ENCODE measurements around the gene EIF4EBP2. TPM values are rescaled to one million over a fixed set of nuclear protein-coding genes. Genes with fewer than 3 reads are reported as not detected.

Gene EIF4EBP2
- polyA plus RNA-seq, 1 of the 3 experiments (the other 2 are of a cell fraction), result 9.9 TPM

GRCh38 chr10:70424320-70424719 lies 20.4 kb downstream of the EIF4EBP2 start:
- no peaks in the 10 kb centered on the region for H3K9me2 ChIP-seq
- H3K36me3 ChIP-seq (replicated peaks in 1 of 2; ENCODE audit: control insufficient read depth in 1 of 2, insufficient read depth in 2 of 2, low read length in 1 of 2), result peaks cover 55 to 91% of the 10 kb centered on the region in 2 experiments
- H4K20me1 ChIP-seq (ENCODE audit: insufficient read depth), result peaks cover 4% of the 10 kb centered on the region; the same call in 1 of the 2 replicates
- no peaks in the 10 kb centered on the region for H3K79me2 ChIP-seq (ENCODE audit: insufficient read depth)
- no peaks in the 10 kb centered on the region for H3F3A ChIP-seq (replicated peaks; ENCODE audit: insufficient read depth)
- TF ChIP-seq REST (IDR thresholded peaks at IDR 0.05; ENCODE audit: low read depth, low read length) (no peak), NRF1 (IDR thresholded peaks at IDR 0.05; ENCODE audit: low read depth, low read length) (no peak), POLR2AphosphoS5 (IDR thresholded peaks at IDR 0.05; ENCODE audit: low read depth, low read length) (no peak), YY1 (IDR thresholded peaks at IDR 0.05; ENCODE audit: low read depth) (no peak), TAF1 (IDR thresholded peaks at IDR 0.05; ENCODE audit: borderline replicate concordance, low read depth, low read length) (no peak), TEAD4 (IDR thresholded peaks at IDR 0.05; ENCODE audit: borderline replicate concordance, insufficient read depth) (no peak), RCOR1 (IDR thresholded peaks at IDR 0.05; ENCODE audit: low read length) (no peak), PBX3 (IDR thresholded peaks at IDR 0.05) (no peak), RFX5 (IDR thresholded peaks at IDR 0.05; ENCODE audit: low read length) (no peak), TCF12 (IDR thresholded peaks at IDR 0.05) (no peak), EZH2phosphoT487 (IDR thresholded peaks at IDR 0.05; ENCODE audit: borderline replicate concordance, low read depth) (no peak), EP300 (IDR thresholded peaks at IDR 0.05; ENCODE audit: borderline replicate concordance in 1 of 2, low read depth in 1 of 2, low read length in 1 of 2) (no peak), USF2 (IDR thresholded peaks at IDR 0.05; ENCODE audit: borderline replicate concordance, low read depth, low read length) (no peak), NFIC (IDR thresholded peaks at IDR 0.05; ENCODE audit: borderline replicate concordance) (no peak), GATA2 (CRISPR knock-in tag; IDR thresholded peaks at IDR 0.05) (no peak), MAX (IDR thresholded peaks at IDR 0.05; ENCODE audit: low read depth) (no peak), JUND (IDR thresholded peaks at IDR 0.05) (no peak), RAD21 (IDR thresholded peaks at IDR 0.05; ENCODE audit: low read length) (no peak), FOSL2 (IDR thresholded peaks at IDR 0.05; ENCODE audit: borderline replicate concordance, low read depth) (no peak)
- ChIA-PET POLR2A (no interaction called here), CTCF (interaction anchor here (1.7 to 1.9 kb wide), 2 partner anchors 12 to 36 kb away, joined by 4 to 5 read pairs; no protein-coding TSS in a partner anchor)
- H3K4me3 ChIP-seq (ENCODE audit: low read depth in 2 of 2, low read length in 1 of 2), result no peak overlapping the region
- H3K27ac ChIP-seq (ENCODE audit: low read depth in 2 of 2, low read length in 1 of 2), result no peak overlapping the region
- no peak overlapping the region for H3K9ac ChIP-seq
- no peaks in the 10 kb centered on the region for H3K9me3 ChIP-seq
- H3K4me1 ChIP-seq (ENCODE audit: control insufficient read depth in 1 of 2, insufficient read depth in 2 of 2, low read depth in 1 of 2, low read length in 1 of 2), result no peaks in the 10 kb centered on the region
- no peak overlapping the region for H3K4me2 ChIP-seq
- no peaks in the 10 kb centered on the region for H3K27me3 ChIP-seq (ENCODE audit: insufficient read depth)
- WGBS (ENCODE audit: low lambda C conversion rate), result 93% methylated on average over 3 of the region's 3 CpGs
- DNase-seq, result no peak
- H2AFZ ChIP-seq (ENCODE audit: low read depth), result no peak overlapping the region
